HG03139 (cell line): Measurements from ENCODE around the gene FGF12.

Experiments
- ATAC-seq: cut with Tn5 transposase; IDR thresholded peaks from one replicate; pipeline ENCODE4 v1.9.1; 2021; ENCODE audit not compliant: unreplicated experiment

Gene FGF12

DNA sequence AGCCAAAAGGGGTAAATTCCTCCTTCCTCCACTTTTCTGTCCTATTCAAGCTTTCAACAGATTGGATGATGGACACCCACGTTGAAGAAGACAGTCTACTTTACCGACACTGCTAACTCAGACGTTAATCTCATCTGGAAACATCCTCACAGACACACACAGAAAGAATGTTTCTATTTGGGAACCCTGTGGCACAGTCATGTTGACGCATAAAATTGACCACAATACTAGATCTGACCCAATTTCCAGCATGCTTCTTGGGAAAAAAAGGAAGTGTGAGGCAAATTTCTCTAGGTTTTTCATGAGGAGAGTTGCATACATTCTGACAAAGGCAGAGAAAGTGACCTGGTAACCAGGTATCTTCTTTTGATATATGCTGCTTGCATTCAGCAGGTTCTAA is 594.1 kb downstream of the FGF12 start:
- ATAC-seq = no peak

DNA sequence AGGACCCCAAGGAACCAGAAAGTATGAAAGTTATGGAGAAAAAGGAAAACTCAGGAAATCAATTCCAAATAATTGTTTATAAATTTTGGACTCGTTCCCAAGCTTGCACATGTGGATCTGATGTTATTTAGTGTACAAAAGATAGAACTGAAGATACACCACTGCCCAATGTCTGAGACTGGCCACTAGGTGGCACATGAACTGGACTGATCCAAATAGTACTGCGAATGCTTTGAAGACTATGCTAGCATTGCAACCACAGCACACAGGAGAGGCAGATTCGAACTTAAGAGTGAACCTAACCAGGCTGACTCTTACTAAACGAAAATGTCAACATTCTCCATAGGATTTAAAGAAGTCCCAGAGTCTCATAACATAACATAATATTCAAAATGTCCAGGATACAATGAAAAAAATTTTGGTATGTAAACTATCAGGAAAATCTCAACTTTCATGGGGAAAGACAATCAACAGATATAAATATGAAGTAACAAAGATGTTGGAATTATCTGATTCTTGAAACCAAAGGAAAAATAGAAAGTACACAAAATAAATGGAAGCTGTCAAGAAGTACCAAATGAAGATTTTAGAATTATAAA is 596.7 kb downstream of the FGF12 start:
- peak; percentile 79 for ATAC-seq

DNA sequence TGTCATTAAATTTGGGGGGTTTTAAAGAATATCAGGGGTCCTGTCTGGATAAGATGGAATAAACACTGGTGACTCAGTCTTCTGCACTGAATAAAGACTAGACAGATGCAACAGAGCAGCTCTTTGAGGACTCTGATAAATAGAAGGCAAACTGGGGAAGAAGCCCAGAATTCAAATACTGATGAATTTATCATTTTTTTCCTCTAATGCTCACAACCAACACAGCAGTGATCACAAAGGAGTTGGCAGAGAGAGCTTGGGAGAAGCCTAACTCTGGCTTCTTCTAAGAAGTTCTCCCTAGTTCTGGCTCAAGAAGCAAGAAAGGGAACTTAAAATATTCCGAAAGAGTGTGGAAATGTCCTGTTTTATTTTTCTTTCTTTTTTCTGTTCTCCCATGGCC is 597.8 kb downstream of the FGF12 start:
- no peak for ATAC-seq

DNA sequence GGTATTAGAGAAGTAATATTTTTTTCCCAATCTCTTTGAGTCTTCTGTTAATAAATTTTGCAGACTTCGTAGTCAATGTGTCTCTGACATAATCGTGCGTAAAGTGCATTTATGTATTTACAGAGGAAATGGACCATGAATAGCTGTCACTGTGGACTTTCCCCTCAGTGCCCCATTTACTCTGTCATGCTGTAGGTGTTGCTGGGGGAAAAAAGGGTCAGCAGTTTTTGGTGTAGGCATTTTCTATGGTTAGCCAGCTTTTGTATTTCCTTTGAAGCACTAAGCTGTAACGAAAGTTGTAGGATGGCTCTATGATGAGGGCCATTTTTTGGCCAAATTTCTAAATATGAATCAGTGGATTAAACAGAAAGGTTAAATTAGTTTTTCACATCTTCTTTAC is 598.4 kb downstream of the FGF12 start:
- ATAC-seq = peak; percentile 57

DNA sequence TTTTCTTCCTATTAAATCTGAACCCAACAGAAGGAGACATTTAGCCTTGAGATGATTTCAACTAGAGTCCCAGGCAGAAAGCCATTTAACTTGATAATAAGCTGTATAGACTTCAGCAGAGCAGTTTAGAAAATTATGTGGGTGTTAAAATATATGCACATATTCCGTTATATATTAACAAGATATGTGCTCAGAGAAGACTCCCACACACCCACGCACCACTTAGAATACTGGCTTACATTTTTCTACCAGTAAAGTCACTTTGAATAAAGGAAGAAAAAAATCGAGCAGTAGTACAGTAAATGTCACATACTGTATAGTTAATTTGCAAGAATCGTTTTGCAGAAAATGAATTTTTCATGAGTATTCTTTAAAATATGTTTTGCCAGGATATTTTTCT is 599.3 kb downstream of the FGF12 start:
- no peak for ATAC-seq

DNA sequence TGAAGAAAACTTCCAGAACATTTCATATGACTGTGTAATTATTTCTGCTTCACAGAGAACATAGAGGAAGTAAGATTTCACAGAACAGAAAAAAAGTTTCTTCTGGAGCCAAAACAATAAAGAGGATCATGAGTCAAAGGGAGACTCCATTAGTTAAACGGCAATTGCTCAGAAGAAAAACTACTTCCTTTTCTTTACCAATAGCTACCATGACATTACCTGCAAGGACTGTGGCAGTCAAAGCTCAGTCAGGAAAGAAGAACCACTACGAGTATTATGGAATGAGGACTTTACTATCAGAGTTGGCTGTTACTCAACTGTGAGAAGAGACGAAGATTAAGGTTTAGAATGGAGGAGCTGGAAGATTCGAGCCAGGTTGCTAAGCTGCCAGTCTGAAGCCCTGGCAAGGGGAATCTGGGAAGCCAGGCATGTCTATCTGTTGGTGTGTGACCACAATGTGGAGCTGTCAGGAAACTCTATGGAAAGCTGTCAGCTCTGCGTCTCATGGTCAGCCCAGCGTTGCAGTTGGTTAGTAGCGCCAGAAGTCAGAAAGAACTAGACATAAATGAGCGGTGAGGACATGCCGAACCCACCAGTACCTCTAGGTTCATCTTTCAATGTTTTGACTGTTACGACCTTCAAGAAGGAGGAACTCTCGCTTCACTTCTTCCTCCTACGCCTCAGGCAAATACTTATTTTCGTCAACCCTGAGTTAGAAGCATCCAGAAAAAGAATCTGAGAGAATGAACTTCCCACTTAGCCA is 604.3 kb downstream of the FGF12 start:
- ATAC-seq = peak; percentile 66

DNA sequence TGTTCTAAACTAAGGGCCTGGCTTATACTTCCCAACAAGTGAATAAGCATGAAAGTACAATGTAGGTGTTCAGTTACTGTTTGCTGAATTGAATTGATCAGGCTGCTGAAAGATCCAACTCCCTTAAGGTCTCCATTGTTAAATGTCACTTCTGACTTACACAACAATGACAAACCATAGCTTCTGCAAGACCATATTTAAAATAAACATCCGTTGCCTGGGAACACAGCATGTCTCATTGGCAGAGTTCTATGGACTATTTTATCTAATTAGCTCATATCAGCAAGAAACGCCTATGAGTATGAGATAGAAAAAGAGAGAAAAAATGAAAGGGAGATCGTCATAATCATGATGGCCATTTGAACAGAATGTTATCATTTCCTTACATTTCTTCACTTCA is 605.4 kb downstream of the FGF12 start:
- ATAC-seq = no peak

DNA sequence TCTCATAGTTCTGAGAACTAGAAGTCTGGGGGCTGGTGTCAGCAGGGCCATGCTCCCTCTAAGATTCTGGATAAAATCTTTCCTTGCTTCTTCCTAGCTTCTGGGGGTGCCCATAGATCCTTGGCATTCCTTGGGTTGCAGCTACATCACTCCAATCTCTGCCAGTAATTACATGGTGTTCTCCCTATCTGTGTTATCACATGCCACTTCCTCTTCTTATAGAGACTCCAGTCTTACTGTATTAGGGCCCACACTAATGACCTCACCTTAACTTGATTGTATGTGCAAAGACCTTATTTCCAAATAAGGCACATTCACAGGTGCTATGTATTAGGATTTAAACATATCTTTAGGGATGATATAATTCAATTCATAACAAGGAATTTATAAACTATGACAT is 618.5 kb downstream of the FGF12 start:
- ATAC-seq = no peak

DNA sequence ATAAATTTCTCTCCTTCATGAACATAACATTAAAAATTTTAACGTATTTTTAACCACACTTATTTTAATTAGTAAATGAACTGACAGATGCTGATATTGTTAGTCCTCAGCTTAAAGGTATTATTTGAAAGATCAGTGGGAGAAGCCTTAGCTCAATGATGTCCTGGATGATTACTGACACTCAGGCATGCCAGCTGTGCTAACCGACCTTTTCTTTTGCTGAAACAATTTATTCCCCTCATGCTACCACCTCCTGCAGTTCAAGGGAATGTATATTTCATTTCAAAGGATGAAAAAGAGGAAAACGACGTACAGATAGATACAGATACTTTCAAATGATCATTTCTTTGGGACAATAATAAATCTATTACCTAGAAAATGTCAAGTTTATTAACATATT is 620.8 kb downstream of the FGF12 start:
- no peak for ATAC-seq

DNA sequence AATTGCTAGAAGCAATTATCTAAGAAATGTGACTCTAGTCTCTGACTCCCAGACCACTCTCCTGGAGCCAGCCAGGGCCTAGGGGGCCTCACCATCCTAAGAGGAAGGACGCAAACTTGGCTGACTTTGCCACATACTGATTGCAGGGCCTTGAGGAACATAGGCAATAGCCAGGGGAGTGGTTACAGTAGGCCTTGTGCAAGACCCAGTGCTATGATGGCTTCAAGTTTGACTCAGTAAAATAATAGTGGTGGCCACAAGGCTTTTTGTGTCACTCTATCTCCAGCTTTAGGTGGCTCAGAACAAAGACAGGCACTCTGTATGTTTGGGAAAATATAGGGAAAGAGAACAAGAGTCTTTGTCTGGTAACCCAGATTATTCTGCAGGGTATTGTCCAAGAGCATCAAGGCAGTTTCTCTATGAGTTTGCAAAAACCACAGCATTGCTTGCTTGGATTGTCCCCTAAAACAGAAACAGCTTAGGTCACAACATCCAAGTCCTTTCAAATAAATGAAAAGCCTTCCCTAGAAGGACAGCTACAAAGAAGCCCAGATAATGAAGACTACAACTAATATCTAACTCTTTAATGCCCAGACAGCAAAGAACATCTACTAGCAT is 634.8 kb downstream of the FGF12 start:
- ATAC-seq = no peak

DNA sequence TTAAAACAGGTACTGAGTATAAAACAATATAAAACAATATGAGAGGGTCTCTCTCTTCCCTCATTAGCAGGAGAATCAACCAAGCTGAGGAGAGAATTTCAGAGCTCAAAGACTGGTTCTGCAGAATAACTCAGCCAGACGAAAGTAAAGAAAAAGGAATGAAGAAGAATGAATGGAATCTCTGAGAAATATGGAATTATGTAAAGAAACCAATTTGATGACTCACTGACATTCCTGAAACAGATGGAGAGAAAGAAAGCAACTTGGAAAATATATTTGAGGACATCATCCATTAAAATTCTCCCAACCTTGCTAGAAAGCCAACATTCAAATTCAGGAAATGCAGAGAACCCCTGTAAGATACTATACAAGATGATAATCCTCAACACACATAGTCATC is 635.5 kb downstream of the FGF12 start:
- ATAC-seq = no peak

DNA sequence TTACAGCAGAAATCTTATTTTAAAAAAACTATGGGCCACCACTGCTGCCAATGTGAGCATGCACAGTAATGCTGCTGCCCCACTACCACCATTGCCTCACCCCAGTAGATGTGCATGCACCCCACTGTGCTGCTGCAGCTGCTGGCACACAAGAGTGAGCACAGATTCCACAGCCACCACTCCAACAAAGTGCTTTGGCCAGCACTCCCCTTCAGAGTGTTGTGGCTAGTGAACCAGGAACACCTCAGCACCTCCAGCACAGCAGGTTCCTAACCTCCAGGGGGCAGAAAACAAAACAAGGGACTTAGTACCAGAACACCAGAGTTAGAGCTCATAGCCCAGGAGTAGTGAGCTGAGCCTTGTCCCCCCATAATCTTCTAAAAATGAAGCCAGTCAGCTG is 636.8 kb downstream of the FGF12 start:
- ATAC-seq = peak; percentile 75
